ENCODE results near the gene EFNA5.

DNA sequence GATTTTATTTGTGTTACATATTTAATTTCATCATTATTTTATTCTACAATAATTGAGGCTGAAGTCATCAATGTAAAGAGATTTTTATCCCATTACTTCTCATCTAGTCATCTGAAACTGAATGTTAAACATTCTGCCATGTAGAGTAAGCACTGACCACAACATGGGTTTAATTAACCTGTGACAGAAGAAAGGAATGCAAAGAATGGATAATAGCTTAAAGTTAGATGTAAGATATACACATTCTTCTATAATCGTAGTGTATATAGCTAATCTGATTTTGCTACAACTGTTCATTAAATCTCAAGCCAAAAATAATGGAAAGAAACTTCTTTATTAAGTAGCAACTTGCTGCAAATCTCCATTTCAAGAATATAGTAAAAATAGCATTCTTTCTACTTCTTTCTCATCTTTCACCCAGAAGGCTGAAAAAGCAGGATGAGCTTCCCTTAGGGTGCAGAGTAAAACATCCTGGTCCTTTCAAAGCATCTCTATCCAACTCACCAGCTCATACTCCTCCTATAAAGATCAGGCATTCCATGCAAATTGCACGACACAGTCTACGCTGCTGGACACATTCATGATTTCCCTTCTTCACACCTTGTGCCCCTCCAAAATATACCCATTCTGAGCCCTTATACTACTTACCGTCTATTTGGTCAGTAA lies 115.2 kb downstream of the EFNA5 start:
- TF ChIP-seq, protein P1, sequence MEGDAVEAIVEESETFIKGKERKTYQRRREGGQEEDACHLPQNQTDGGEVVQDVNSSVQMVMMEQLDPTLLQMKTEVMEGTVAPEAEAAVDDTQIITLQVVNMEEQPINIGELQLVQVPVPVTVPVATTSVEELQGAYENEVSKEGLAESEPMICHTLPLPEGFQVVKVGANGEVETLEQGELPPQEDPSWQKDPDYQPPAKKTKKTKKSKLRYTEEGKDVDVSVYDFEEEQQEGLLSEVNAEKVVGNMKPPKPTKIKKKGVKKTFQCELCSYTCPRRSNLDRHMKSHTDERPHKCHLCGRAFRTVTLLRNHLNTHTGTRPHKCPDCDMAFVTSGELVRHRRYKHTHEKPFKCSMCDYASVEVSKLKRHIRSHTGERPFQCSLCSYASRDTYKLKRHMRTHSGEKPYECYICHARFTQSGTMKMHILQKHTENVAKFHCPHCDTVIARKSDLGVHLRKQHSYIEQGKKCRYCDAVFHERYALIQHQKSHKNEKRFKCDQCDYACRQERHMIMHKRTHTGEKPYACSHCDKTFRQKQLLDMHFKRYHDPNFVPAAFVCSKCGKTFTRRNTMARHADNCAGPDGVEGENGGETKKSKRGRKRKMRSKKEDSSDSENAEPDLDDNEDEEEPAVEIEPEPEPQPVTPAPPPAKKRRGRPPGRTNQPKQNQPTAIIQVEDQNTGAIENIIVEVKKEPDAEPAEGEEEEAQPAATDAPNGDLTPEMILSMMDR (IDR thresholded peaks at IDR 0.05), result no peak
- no peak for TF ChIP-seq POLR2A (IDR thresholded peaks at IDR 0.05)

All from lower leg skin (tissue), 3 donors.